RKO (cell line): ENCODE results near the gene ADGRA3.
"Not testable (repeated sequence)": the region's sequence is repeated elsewhere in the genome, so short reads cannot be mapped to it uniquely, and the experiment has no call there.

Experiments
- DNase-seq: peaks from one replicate; pipeline ENCODE4 v3.0.0-alpha.2; 2016; ENCODE audit warnings: low spot score

ADGRA3 gene

DNA sequence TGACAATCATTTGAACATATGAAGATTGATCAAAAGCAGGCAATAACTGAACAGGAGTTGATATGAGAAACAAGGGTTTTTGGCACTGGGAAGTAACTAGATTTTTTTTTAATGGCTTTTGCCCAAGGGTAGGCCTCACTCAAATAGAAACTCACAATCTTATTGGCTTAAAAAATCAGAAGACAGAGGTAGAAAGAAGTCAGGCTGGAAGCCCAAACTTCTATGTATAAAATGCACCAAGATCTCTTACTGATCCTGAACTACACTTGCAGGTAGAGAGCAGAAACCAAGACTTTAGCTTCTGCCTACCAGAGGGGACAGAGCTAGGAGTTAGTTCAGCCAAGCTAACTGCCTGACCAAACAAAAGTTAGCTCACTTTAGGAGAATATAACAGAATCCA lies 74.9 kb downstream of the ADGRA3 start:
- no peak for DNase-seq

GRCh38 chr4:22439947-22440346 lies 75.9 kb downstream of the ADGRA3 start:
- no peak for DNase-seq

DNA sequence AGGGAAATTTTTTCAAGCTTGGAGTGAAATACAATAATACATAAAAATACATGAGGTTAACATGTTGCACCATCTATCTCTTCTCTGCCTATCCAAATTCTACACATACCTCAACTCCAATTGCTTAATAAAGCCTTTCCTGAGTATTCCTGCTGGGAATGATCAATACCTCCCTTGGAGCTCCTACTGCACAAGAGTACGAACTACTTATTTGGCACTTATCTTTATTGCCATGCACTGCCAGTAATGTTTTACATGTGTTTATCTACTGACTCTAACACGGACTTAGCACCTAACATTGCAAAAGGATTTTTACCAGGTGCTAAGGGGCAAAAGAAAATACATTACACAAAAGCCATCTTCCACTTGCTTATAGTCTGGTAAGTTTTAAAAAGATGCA lies 80.2 kb downstream of the ADGRA3 start:
- no peak for DNase-seq

GRCh38 chr4:22434895-22435294 lies 81.0 kb downstream of the ADGRA3 start:
- peak; percentile 18 for DNase-seq

GRCh38 chr4:22430626-22431025 lies 85.2 kb downstream of the ADGRA3 start:
- no peak for DNase-seq

GRCh38 chr4:22428441-22428840 lies 87.4 kb downstream of the ADGRA3 start:
- DNase-seq: no peak

DNA sequence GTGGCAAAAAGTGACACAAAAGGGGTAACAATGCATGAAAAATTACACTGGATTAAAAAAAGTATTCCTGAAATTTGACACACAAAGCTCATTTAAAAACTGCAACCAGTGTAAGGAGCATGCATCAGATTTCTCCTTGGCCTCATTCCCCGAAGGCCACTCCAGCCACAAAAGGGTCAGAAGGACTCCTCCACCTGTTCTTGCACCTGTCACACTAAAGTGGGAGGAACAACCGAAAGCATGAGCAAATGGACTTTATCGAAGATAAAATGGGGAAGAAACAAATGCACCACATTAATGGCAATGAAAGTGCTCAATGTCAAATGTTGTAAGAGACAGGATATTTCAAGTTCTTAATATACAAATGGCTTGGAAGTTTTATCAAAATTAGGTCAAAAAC lies 88.2 kb downstream of the ADGRA3 start:
- no peak for DNase-seq

- DNase-seq: no peak
These were observed 95.6 kb downstream of the ADGRA3 start for GRCh38 chr4:22420291-22420690.

DNA sequence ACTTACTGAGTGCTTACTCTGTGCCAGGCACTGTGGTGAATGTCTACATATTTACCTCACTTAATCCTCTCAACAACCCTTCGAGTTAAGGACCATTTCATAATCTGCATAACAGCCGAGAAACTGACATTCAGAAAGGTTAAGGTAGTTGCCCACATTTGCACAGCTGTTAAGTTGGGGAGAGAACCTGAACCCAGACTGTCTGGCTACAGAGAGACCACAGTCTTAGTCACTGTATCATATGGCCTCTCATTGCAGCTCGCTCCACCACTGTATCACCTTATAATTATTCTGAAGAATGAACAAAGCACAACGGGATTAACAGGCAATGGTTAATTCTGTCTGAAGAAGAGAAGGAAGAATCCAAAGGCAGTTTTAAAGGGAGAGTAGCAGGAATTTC lies 98.5 kb downstream of the ADGRA3 start:
- DNase-seq: no peak

DNA sequence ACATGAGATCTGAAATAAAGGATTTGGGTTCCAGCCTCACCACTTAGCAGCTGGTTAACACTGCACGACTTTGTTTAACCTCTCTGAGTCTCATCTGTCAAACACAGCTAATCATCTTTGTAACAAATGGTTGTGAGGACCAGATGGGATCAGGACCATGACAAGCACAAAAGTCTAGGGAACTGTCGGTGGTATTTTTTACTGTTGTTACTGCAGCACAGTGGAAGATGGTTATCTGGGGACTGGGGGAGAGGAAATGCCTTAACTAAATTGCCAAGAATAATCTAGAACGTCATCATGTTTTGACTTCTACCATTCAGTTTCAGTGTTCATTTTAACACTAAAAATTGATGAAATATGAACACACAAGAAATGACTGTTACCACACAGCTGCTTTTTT lies 99.5 kb downstream of the ADGRA3 start:
- no peak for DNase-seq

- peak; percentile 6 for DNase-seq
These were observed 101.0 kb downstream of the ADGRA3 start for GRCh38 chr4:22414833-22415232.

GRCh38 chr4:22413471-22413870 lies 102.4 kb downstream of the ADGRA3 start:
- no peak for DNase-seq

DNA sequence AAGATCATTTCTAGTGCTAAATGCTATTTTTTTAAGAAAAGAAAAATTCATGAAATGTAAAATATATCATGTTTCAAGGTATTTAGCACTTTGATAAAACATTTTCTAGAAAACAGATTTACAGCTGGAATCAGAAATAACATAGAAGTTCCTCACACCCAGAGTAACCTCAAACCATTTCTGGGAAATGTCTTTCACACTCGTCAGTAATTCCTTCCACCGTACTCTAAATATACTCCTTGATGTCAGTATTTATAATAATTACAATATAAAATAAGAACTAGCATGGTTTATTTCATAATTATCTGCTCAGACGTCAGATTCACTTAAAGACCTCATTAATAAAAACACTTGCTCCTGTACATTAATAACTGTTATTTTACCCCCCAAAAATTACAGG lies 103.9 kb downstream of the ADGRA3 start:
- no peak for DNase-seq

DNA sequence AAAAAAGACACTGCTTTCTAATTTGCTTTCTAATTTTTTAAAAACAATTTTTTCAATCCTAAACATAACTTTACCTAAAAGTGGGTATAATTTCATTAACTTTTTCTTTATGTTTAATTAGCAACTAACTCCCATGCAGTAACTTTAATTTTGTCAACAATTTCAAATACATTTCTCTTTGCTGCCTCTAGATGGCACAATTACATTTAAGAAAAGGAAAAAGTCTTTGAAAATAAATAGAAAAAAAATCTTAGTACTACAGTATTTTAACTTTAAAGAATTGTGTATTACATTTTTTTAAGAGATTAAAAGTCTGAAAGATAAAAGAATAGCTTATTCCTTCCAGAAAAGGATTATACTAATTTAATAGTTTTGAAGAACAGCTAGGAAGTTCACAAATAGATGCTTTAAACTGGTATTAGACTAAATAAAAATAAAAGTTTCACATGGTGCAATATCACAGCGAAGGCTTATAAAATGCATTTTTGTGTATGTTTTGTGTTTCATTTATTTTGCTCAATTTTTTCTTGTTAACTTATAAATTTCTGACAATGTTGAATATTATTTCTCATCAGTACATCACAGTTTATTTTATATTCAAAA lies 105.1 kb downstream of the ADGRA3 start:
- DNase-seq: peak; percentile 64

- DNase-seq: no peak
These were observed 107.4 kb downstream of the ADGRA3 start for GRCh38 chr4:22408474-22408873.

DNA sequence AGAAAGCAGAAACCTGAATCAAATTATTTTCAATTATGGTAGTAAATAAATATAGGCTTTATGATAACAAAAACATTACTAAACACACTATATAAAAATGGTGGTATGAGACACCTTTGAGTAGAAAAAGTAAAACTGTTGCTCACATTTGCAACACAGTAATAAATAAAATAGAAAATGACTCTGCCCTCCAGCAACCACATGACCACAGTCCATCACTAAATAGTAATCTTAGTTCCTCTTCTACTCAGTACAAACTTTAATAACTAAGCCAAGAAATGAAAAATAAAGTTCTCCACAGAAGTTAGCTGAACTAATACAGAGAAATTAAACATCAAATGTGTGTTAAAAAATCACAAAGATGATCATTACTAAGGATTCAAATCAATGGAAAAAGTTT lies 108.5 kb downstream of the ADGRA3 start:
- DNase-seq: no peak

DNA sequence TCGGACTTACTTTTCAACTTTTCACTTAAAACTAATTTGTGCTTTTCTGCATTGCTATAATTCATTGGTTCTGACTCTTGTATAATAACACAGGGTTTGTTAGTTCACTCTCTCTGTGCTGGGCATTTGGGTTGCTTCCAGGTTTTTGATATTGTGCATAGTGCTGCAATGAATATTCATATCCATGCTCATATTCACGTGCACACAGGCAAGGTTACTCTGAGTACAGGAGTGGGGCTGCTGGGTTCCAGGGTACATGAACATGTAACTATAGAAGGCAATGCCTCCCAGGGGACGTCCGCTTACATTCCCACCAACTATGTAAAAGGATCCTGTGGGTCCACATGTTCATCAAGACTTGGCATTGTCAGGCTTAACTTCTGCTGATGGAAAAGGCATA lies 117.2 kb downstream of the ADGRA3 start:
- DNase-seq: no peak

- no peak for DNase-seq
These were observed 124.3 kb downstream of the ADGRA3 start for GRCh38 chr4:22391551-22391950.

DNA sequence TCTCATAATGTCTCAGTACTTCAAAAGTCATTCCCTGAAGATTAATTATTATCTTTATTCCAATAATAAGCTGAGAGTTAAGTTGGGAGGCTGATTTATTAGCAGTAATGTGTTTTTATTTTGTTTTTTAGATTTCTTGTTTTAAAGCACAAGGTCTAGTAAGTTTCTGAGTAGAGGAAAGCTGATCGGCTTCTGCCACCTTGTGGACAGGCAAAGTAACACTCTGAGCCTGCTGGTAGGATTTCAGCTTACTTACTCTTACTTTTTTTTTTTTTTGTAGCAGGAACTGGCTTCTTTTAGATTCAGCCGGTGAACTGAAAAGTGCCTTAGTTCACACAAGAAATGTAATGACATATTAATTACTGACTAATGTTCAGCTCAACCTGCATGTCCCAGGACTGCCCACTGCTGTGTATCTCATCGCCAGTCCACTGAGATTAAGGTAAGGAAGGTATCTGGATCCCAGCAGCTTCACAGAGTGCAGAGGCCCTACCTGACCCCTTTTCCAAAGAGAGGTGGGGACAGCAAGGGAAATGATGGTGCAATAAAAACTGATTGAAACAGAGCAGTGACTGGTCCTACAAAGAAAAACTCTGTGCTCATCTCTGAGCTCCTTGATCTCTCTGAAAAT lies 126.5 kb downstream of the ADGRA3 start:
- DNase-seq: peak; percentile 82

- peak; percentile 76 for DNase-seq
These were observed 130.3 kb downstream of the ADGRA3 start for GRCh38 chr4:22385611-22386011.

DNA sequence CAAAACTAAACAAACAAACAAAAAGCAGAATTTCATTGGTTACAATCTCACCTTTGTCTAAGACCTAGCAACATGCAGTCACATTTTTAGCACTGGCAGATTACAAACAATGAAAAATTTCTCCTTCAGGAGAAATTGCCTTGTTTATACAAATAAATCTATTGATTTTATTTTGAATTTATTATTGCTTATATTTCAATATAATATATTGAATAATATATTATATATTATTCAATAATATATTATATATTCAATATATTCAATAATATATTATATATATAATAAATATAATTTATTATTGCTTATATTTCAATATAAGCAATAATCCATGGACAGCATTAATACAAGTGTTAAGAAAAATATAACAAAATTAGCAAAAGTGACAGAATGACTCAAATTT lies 131.7 kb downstream of the ADGRA3 start:
- no peak for DNase-seq

- not testable (repeated sequence) for DNase-seq
These were observed 133.7 kb downstream of the ADGRA3 start for GRCh38 chr4:22382216-22382615.

DNA sequence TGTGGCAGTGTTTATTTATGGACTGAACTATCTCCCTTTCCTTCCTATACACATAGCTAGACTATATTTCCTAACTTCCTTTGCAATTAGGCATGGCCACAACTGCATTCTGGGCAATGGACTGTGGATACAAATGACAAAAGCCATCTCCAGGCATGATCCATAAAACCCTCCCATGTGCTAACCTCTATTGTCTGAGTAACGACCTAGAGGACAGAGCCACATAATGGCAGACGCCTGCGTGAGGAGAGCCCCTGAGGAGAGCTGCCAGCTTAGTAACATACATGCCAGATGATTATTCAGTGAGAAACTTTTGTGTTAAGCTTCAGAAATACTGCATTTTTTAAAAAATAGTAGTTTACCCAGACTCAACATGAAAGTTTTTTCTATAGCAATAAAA lies 142.9 kb downstream of the ADGRA3 start:
- no peak for DNase-seq

- no peak for DNase-seq
These were observed 145.8 kb downstream of the ADGRA3 start for GRCh38 chr4:22369901-22370562.
